K562 (cell line): ENCODE measurements around the gene WTAP. TPM values are rescaled to one million over a fixed set of nuclear protein-coding genes. Genes with fewer than 3 reads are reported as not detected.

ENCODE experiments used
- ADNP ChIP-seq: fragments of 200-800 bp; sonication (Bioruptor generic); IDR thresholded peaks from 2 replicates; pipeline ENCODE4 v1.6.1; 2016; ENCODE audit warnings: missing genetic modification characterization, missing compliant biosample characterization
- BRF1 ChIP-seq: IDR thresholded peaks from 3 replicates; pipeline ENCODE4 v1.6.1; 2011; ENCODE audit warnings: borderline replicate concordance, mild to moderate bottlenecking; ENCODE audit not compliant: insufficient read length; ENCODE audit errors: extremely low read depth
- ETV5 ChIP-seq: sonication (generic); formaldehyde crosslinking; IDR thresholded peaks from 2 replicates; pipeline ENCODE4 v1.4.0; 2020; ENCODE audit warnings: low read depth, mild to moderate bottlenecking, missing genetic modification reagents
- FOXP4 ChIP-seq: sonication (generic); formaldehyde crosslinking; IDR thresholded peaks from 2 replicates; pipeline ENCODE4 v1.8.0; 2022; ENCODE audit warnings: mild to moderate bottlenecking, missing genetic modification reagents, borderline replicate concordance
- HDGF ChIP-seq: fragments of 450-650 bp; IDR thresholded peaks from 2 replicates; pipeline ENCODE4 v1.6.1; 2016
- HINFP ChIP-seq: fragments of 450-650 bp; conservative IDR thresholded peaks from 2 replicates; pipeline ENCODE4 v1.6.1; 2016; ENCODE audit warnings: missing genetic modification characterization, low read depth, mild to moderate bottlenecking, control low read depth, missing compliant biosample characterization
- KAT2B ChIP-seq: IDR thresholded peaks from one replicate; pipeline ENCODE4 v1.6.1; 2012; ENCODE audit warnings: low read depth, mild to moderate bottlenecking, control low read depth, inconsistent platforms, low read length, moderate library complexity
- MAZ ChIP-seq, 2 experiments: fragments of 450-650 bp in 1 of 2; sonication (generic) in 1 of 2; formaldehyde crosslinking; IDR thresholded peaks in 1 of 2; conservative IDR thresholded peaks in 1 of 2; 2 replicates each; pipeline versions ENCODE4 v1.4.0 to v1.5.0; 2020; ENCODE audit warnings: mild to moderate bottlenecking in 1 of 2, missing genetic modification reagents in 1 of 2
- NBN ChIP-seq: fragments of 450-650 bp; IDR thresholded peaks from 2 replicates; pipeline ENCODE4 v1.6.1; 2016; ENCODE audit warnings: low read depth, mild to moderate bottlenecking
- NEUROD1 ChIP-seq: fragments of 150-350 bp; IDR thresholded peaks from 2 replicates; pipeline ENCODE4 v1.6.1; 2014; ENCODE audit warnings: borderline replicate concordance, low read length, low read depth; ENCODE audit not compliant: partially characterized antibody
- NFRKB ChIP-seq: fragments of 450-650 bp; IDR thresholded peaks from 2 replicates; pipeline ENCODE4 v1.6.1; 2016; ENCODE audit warnings: low read depth
- PHF20 ChIP-seq: fragments of 450-650 bp; IDR thresholded peaks from 2 replicates; pipeline ENCODE4 v1.6.1; 2018; ENCODE audit not compliant: partially characterized antibody
- PKNOX1 ChIP-seq: fragments of 450-650 bp; IDR thresholded peaks from 2 replicates; pipeline ENCODE4 v1.6.1; 2016
- POLR2G ChIP-seq: fragments of 200-400 bp; formaldehyde crosslinking; IDR thresholded peaks from 2 replicates; pipeline ENCODE4 v1.6.1; 2017; ENCODE audit warnings: low read depth, mild to moderate bottlenecking, antibody characterized with exemption, low read length, moderate library complexity
- RBBP5 ChIP-seq: fragments of 200-600 bp; sonication (generic); IDR thresholded peaks from 2 replicates; pipeline ENCODE4 v1.6.1; 2012; ENCODE audit warnings: borderline replicate concordance, mild to moderate bottlenecking, low read length, control low read depth, inconsistent platforms; ENCODE audit not compliant: insufficient read depth, poor library complexity, severe bottlenecking
- RBFOX2 ChIP-seq: fragments of 200-400 bp; formaldehyde crosslinking; IDR thresholded peaks from 2 replicates; pipeline ENCODE4 v1.6.1; 2017; ENCODE audit warnings: low read depth, mild to moderate bottlenecking, low read length, moderate library complexity
- SAFB2 ChIP-seq: fragments of 200-400 bp; formaldehyde crosslinking; IDR thresholded peaks from 2 replicates; pipeline ENCODE4 v1.6.1; 2018; ENCODE audit warnings: borderline replicate concordance, low read length, low read depth, moderate library complexity; ENCODE audit not compliant: severe bottlenecking
- SIRT6 ChIP-seq: IDR thresholded peaks from one replicate; pipeline ENCODE4 v1.6.1; 2012; ENCODE audit warnings: low read depth, mild to moderate bottlenecking, control low read depth, inconsistent platforms, low read length, moderate library complexity
- TEAD2 ChIP-seq: fragments of 450-650 bp; IDR thresholded peaks from 2 replicates; pipeline ENCODE4 v1.6.1; 2016; ENCODE audit warnings: missing genetic modification characterization, control low read depth, missing compliant biosample characterization
- THRA ChIP-seq: fragments of 450-650 bp; IDR thresholded peaks from 2 replicates; pipeline ENCODE4 v1.6.1; 2017; ENCODE audit warnings: mild to moderate bottlenecking, moderate library complexity
- TRIM28 ChIP-seq: fragments of 450-650 bp; IDR thresholded peaks from 2 replicates; pipeline ENCODE4 v1.6.1; 2017
- ZKSCAN1 ChIP-seq: fragments of 150-350 bp; IDR thresholded peaks from 2 replicates; pipeline ENCODE4 v1.6.1; 2016; ENCODE audit warnings: low read depth, low read length
- ZNF707 ChIP-seq: fragments of 250-450 bp; sonication (Bioruptor Pico); conservative IDR thresholded peaks from 2 replicates; pipeline ENCODE4 v1.8.0; 2022; ENCODE audit warnings: inconsistent platforms, mild to moderate bottlenecking, moderate library complexity
- polyA plus RNA-seq, 8 experiments: library from polyadenylated mRNA; depleted of rRNA in 4 of 8; stranded (reverse) in 5 of 8; unstranded in 3 of 8; fragments of >200 nt; fragmentation: Nextera tagmentation in 2 of 8; fragmentation: Illumina TruSeq in 1 of 8; extraction: Ambion mirVana in 2 of 8; extraction: Trizol in 1 of 8; gene quantifications; 2 replicates each; pipeline versions ENCODE4 v1.2.1 to v1.2.3, GENCODE V29; 2011 to 2014; ENCODE audit warnings: inconsistent platforms in 1 of 8, missing spikeins in 1 of 8
- total RNA-seq, 7 experiments: library from RNA; depleted of rRNA in 6 of 7; stranded (reverse); fragments of >200 nt in 6 of 7; fragmentation: Illumina TruSeq in 2 of 7; extraction: Trizol in 2 of 7; gene quantifications; 2 replicates each; pipeline versions ENCODE4 v1.2.1 to v1.2.3, GENCODE V29; 2011 to 2021; ENCODE audit warnings: low replicate concordance in 1 of 7

Gene WTAP
- total and polyA plus RNA-seq, 9 of the 15 experiments (the other 6 are each of a cell fraction or from before 2014, with no cell fraction given) = 52.4 to 156 (median 110) TPM

GRCh38 chr6:159727717-159728445 lies 575 bp downstream of the WTAP start (continued):
- no peak for TF ChIP-seq ZKSCAN1
- TF ChIP-seq THRA = no peak
- no peak for TF ChIP-seq NBN
- no peak for TF ChIP-seq FOXP4 (CRISPR knock-in tag)
- no peak for TF ChIP-seq ETV5 (CRISPR knock-in tag)
- peak; percentile 63 for TF ChIP-seq RBFOX2
- no peak for TF ChIP-seq ZNF707
- peak; percentile 58 for TF ChIP-seq NFRKB
- TF ChIP-seq POLR2G = peak; percentile 10; the same call in 1 of the 2 replicates
- TF ChIP-seq KAT2B = no peak
- TF ChIP-seq ADNP = no peak
- TF ChIP-seq RBBP5 = peak; percentile 75
- no peak for TF ChIP-seq SAFB2
- no peak for TF ChIP-seq TRIM28
- peak; percentile 17 for TF ChIP-seq PHF20
- TF ChIP-seq TEAD2 (tag) = no peak
- no peak for TF ChIP-seq PKNOX1
- peak; percentile 16 to 66 for TF ChIP-seq MAZ (CRISPR knock-in tag; conservative IDR thresholded peaks at IDR 0.05 in 1 of 2, IDR thresholded peaks at IDR 0.05 in 1 of 2)
- TF ChIP-seq HDGF = no peak
- TF ChIP-seq NEUROD1 = no peak
- TF ChIP-seq BRF1 = no peak
- no peak for TF ChIP-seq HINFP (tag)
- TF ChIP-seq SIRT6 = no peak
